NCI-H1048 (cell line): ENCODE measurements around the gene ANO3.

Source experiments
- DNase-seq: peaks from one replicate; lab custom pipeline; 2025; lab: John Stamatoyannopoulos, UW

ANO3 gene

DNA sequence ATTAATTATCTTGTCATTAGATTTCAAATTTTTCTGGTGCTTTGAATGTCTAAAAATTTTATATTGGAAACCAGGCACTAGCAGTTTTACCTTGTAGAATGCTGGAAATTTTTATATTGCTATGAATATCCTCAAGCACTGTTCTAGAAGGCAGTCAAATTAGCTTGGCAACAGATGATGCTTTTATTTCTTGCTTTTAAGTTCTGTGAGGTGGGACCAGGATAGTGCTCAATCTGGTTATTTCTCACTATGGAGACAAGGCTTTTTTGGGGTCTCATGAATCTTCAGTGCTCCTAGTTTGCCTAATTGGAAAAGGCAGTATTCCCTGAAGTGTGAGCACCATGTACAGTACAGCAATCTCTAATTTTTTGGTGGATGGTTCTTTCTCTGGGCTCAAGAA lies 27.1 kb downstream of the ANO3 start:
- no peak for DNase-seq

DNA sequence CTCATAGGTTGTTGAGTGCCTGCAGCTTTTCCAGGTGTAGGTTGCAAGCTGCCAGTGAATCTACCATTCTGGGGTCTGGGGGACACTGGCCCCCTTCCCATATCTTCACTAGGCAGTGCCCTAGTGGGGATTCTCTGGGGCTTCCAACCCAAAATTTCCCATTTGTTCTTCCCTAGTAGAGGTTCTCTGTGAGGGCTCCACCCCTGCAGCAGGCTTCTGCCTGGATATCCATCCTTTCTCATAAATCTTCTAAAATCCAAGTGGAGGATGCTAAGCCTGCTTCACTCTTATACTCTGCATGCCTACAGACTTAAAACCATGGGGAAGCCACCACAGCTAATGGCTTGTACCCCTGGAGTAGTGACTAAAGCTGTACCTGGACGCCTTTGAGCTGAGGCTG lies 33.4 kb downstream of the ANO3 start:
- no peak for DNase-seq

- no peak for DNase-seq
Measured at GRCh38 chr11:26377619-26378018, 45.7 kb downstream of the ANO3 start.

- no peak for DNase-seq
Measured at GRCh38 chr11:26399336-26399735, 67.4 kb downstream of the ANO3 start.

DNA sequence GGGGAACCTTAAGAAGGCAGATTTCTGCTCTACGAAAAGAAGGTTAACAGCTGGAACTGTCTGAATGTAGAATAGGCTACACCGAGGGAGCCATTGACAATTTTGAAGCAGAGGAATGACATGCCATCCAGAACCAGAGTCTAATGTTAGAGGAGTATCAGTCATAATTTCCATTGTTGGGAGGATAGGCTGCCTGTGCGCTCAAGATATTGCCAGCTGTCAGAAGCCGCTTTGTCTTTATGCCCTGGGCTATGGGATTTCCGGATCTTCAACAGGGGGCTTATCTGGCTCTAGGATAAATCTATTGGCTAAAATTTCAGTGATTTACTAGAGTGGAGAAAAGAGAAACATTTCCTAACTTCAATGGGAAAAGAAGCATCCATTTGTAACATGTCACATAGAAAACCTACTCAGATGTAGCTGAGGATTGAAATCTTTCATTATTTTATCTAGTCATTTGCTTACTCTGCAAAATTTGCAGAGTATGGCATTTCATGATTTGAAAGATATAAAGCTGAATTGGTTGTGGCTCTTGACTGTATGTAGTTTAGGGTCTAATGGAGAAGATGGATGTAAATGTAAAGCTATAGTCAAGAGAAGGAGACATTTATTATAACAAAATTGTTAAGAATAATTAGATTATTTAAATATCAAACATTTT lies 78.9 kb downstream of the ANO3 start:
- no peak for DNase-seq

DNA sequence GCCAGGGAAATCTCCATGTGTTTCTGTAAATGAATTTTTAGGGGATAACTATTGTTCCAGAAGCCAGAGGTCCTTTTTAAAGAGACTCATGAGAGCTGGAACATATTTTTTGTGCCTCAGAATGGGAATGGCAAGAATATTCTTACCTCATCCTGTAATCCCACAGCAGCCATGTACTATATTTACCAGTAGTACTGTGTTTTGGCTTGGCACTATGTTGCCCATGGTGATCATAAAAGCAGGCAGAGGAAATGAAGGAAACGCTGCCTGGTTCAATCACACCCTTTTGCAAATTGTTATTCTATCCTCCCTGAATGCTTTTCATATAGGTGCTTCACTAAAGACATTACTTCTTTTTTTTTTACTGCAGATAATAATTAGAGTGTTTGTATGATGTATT lies 81.0 kb downstream of the ANO3 start:
- no peak for DNase-seq

- DNase-seq, result no peak
Measured at GRCh38 chr11:26418386-26418912, 86.5 kb downstream of the ANO3 start.

- no peak for DNase-seq
Measured at GRCh38 chr11:26420331-26420730, 88.4 kb downstream of the ANO3 start.

- DNase-seq, result no peak
Measured at GRCh38 chr11:26424255-26424654, 92.3 kb downstream of the ANO3 start.

DNA sequence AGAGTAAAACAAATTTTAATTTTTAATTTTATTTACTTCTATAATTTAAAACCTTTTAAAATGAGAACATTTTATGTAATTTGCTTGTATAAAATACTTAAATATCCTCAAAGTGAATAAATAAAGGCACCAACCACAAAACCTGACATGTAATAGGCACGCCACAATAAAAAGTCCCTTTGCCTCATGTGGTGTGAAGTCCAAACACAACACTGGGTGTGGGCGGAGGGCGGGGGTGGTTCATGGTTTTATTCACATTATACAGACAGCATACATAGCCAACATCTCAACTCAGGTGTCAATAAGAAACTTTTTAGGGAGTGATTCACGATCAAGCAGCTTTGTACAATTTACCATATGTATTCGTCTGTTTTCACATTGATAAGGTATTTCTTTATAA lies 107.9 kb downstream of the ANO3 start:
- no peak for DNase-seq

DNA sequence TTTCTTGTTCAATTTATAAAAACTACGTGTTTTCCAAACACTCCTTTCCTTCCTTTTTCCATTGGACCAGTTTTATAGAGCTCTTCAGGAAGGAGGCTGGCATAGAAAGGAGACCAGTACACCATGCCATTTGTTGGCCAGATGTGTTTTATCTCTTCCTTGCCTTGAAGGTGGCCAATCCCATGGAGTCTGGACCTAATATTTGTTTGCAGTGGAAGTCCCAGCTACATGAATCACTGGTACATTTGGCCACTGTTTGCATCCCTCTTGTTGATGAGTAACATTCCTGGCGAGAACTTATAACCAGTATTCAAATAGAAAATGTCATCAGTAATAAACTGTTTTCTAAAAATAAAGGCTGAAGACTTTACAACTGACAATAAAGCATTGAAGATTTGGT lies 110.2 kb downstream of the ANO3 start:
- DNase-seq, result no peak

GRCh38 chr11:26443617-26444016 lies 111.7 kb downstream of the ANO3 start:
- DNase-seq, result no peak

DNA sequence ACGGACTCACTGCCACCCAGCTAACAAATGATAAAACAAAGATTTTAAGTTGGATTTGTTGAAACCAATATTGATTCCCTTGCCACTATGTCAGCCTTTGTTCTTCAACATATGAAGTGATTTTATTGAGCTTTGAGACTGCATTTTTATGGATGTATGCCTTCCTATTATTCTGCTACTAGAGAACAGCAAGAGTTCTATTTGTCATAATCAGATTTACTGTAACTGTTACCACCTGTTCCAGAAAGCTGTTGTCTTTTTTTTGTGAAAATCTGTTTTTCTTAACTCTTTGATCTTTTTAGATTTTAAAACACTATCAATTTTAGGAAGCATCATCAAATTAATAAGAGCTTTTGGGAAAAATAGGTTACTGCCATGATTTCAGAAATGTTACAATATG lies 125.7 kb downstream of the ANO3 start:
- no peak for DNase-seq

- DNase-seq, result no peak
Measured at GRCh38 chr11:26465274-26465673, 133.3 kb downstream of the ANO3 start.

DNA sequence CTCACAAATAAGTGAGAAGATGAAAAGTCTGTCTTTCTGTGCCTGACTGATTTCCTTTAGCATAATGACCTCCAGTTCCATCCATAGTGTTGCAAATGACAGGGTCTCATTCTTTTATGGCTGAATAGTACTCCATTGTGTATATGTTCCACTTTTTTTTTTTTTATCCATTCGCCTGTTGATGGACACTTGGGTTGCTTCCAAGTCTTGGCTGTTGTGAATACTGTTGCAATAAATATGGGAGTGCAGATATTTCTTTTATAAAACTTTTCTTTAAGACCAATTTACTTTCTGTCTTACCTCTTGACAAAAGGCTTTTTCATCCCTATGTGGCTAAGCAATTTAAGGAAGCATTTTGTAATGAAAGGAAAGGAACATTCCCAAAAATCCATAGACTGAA lies 135.6 kb downstream of the ANO3 start:
- no peak for DNase-seq

GRCh38 chr11:26470992-26471391 lies 139.1 kb downstream of the ANO3 start:
- no peak for DNase-seq

DNA sequence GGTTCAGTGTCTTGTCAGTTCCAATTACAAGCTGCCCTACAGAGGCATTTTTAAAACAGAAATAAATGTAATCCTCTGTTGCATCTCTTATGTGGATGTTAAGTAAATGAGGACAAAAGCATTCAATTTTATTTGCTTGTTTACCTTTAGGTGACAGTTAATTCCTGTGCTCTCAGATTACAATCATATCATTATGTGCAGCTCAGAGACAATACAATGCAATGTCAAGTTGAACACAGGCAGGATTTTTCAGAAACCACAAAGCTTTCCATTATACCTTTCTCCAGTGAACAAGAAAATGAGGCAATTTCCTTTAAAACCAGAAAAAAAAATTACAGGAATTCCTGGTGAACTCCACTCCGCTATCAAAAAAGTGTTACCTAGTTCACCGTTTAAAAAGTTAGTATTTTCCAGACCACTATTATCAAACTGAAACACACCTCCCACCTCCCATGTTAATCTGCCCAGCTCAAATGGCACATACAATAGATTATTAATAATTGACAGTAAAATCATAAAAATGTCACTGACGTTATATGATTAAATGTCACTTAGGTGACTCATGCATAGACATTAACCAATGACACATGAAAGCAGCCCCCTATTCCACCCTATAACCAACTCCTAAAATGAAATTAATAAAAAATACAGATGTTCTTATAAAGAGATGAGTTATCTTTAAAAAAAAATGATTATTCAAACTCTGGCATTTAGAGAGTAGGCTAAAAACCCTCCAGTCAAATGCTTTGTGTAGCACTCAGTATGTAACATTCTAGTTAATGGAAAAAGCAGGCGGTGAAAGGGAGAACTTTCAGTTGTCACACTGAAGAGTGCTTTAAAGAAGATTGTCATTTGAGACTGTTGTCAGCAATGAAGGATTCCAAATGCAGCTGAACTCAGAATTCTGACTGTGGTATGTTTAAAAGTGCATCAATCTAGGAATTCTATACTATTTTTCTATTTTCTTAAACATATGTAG lies 141.6 kb downstream of the ANO3 start:
- DNase-seq, result no peak

- no peak for DNase-seq
Measured at GRCh38 chr11:26474401-26474800, 142.5 kb downstream of the ANO3 start.

- no peak for DNase-seq
Measured at GRCh38 chr11:26477396-26477795, 145.5 kb downstream of the ANO3 start.

DNA sequence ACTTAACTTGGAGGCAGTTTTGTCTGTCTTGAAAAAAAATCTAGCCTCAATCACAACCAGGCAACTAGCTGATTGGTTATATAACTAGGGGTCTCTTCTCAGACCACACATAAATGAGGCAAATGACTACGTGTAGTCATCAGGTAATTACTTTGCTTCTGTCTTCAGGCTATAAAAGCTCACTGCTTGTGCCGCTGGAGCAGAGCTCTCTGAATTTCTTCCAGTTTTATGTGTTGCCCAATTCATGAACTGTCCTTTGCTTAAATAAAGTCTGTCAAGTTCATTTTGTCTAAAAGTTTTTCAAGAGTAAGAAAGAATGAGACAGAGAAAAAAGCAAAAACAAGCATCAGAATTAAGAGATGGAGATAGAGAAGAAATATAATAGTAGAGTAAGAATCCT lies 146.8 kb downstream of the ANO3 start:
- no peak for DNase-seq

- DNase-seq, result no peak
Measured at GRCh38 chr11:26480041-26480440, 148.1 kb downstream of the ANO3 start.

DNA sequence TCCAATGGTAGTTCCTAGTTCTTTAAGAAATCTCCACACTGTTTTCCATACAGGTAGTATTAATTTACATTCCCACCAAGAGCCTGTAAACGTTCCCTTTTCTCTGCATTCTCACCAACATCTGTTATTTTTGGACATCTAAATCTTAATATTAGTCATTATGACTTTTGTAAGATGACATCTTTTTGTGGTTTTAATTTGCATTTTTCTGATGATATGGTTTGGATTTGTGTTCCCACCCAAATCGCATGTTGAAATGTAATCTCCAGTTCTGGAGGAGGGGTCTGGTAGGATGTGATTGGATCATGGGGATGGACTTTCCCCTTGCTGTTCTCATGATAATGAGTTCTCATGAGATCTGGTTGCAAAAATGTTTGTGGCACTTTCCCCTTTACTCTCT lies 151.2 kb downstream of the ANO3 start:
- no peak for DNase-seq

DNA sequence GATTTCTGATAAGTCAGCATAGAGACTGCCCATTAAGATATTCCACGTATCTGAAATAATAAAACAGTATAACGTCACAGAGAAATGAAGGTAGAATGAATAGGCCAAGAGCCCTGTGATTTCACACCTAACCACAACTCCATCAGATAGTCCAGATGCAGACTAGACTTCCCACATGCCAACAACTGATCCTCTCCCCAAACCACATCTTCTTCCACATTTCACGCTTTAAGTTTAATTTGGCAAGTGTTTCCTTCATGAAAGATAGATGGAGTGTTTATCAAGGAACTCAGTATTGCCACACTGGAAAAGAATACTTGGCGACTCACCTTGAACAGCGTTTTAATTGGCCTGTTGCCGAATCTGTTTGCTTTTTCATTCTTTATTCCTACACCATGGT lies 158.6 kb downstream of the ANO3 start:
- no peak for DNase-seq
